BE2C (cell line): Measurements from ENCODE around the gene GRIK1. TPM values are rescaled to one million over a fixed set of nuclear protein-coding genes. Genes with fewer than 3 reads are reported as not detected.

Experiments used
- DNase-seq: peaks from one replicate; pipeline ENCODE4 v3.0.0-alpha.2; 2020
- H3K27me3 ChIP-seq: fragments of 250-450 bp; sonication (Bioruptor Pico); 2 replicates; pipeline ENCODE4 v1.5.1; 2020; ENCODE audit warnings: mild to moderate bottlenecking
- H3K36me3 ChIP-seq: fragments of 250-450 bp; sonication (Bioruptor Pico); 2 replicates; pipeline ENCODE4 v1.5.1; 2020; ENCODE audit warnings: mild to moderate bottlenecking
- H3K4me1 ChIP-seq: fragments of 250-450 bp; sonication (Bioruptor Pico); 2 replicates; pipeline ENCODE4 v1.5.1; 2020
- H3K4me3 ChIP-seq: 2 replicates; pipeline ENCODE4 v1.5.1; 2011; ENCODE audit warnings: low read depth, low read length
- H3K9me3 ChIP-seq: fragments of 250-450 bp; sonication (Bioruptor Pico); 2 replicates; pipeline ENCODE4 v1.5.1; 2020
- CTCF ChIP-seq: IDR thresholded peaks from 2 replicates; pipeline ENCODE4 v1.5.1; 2012; ENCODE audit warnings: mild to moderate bottlenecking, low read depth, low read length
- polyA plus RNA-seq: library from polyadenylated mRNA; unstranded; fragments of >200 nt; gene quantifications from one replicate; pipeline ENCODE4 v1.2.1, GENCODE V29; 2012; ENCODE audit warnings: low read depth, missing spikeins; ENCODE audit not compliant: insufficient read length, insufficient read depth

GRIK1 gene
- not detected for polyA plus RNA-seq

GRCh38 chr21:29939924-29940275, at the start of gene GRIK1:
GRIK1 (minus strand) TSS chr21:29939996.
- H3K4me1 ChIP-seq, result no peaks in the 10 kb centered on the region
- H3K4me3 ChIP-seq, result no peak within 1 kb of the TSS
- no peak for DNase-seq
- no peak for TF ChIP-seq CTCF
- H3K27me3 ChIP-seq, result peaks cover 21% of the 10 kb centered on the region
- H3K36me3 ChIP-seq, result no peaks in the 10 kb centered on the region
- no peaks in the 10 kb centered on the region for H3K9me3 ChIP-seq

- H3K4me1 ChIP-seq, result no peaks in the 10 kb centered on the region
- H3K36me3 ChIP-seq, result no peaks in the 10 kb centered on the region
- TF ChIP-seq CTCF, result no peak
- H3K27me3 ChIP-seq, result no peaks in the 10 kb centered on the region
- no peak overlapping the region for H3K4me3 ChIP-seq
- no peak for DNase-seq
- no peaks in the 10 kb centered on the region; the same call in 1 of the 2 replicates for H3K9me3 ChIP-seq
Observed at GRCh38 chr21:29987762-29988161, 48.0 kb upstream of the GRIK1 start.

- Histone ChIP-seq H3K36me3 (no peaks in the 10 kb centered on the region), H3K27me3 (no peaks in the 10 kb centered on the region), H3K4me1 (no peaks in the 10 kb centered on the region), H3K9me3 (no peaks in the 10 kb centered on the region; the same call in 1 of the 2 replicates), H3K4me3 (no peak overlapping the region)
- no peak for DNase-seq
- TF ChIP-seq CTCF, result no peak
Observed at GRCh38 chr21:29985866-29986265, 46.1 kb upstream of the GRIK1 start.

GRCh38 chr21:29979043-29979442, 39.2 kb upstream of the GRIK1 start:
- Histone ChIP-seq H3K4me1 (no peaks in the 10 kb centered on the region), H3K9me3 (no peaks in the 10 kb centered on the region), H3K27me3 (no peaks in the 10 kb centered on the region), H3K36me3 (no peaks in the 10 kb centered on the region), H3K4me3 (no peak overlapping the region)
- no peak for TF ChIP-seq CTCF
- DNase-seq, result no peak

- Histone ChIP-seq H3K4me1 (no peaks in the 10 kb centered on the region), H3K9me3 (no peaks in the 10 kb centered on the region), H3K4me3 (no peak overlapping the region), H3K36me3 (no peaks in the 10 kb centered on the region), H3K27me3 (no peaks in the 10 kb centered on the region)
- no peak for DNase-seq
- TF ChIP-seq CTCF, result no peak
Observed at GRCh38 chr21:29975776-29976175, 36.0 kb upstream of the GRIK1 start.

- Histone ChIP-seq H3K36me3 (no peaks in the 10 kb centered on the region), H3K9me3 (no peaks in the 10 kb centered on the region), H3K4me3 (no peak overlapping the region), H3K27me3 (no peaks in the 10 kb centered on the region), H3K4me1 (no peaks in the 10 kb centered on the region)
- DNase-seq, result no peak
- TF ChIP-seq CTCF, result no peak
Observed at GRCh38 chr21:29973258-29973657, 33.5 kb upstream of the GRIK1 start.
